ENCODE results near the gene USP26.

- TF ChIP-seq POLR2AphosphoS5 (IDR thresholded peaks at IDR 0.05; ENCODE audit: low read depth, low read length) (no peak), TAF1 (IDR thresholded peaks at IDR 0.05; ENCODE audit: borderline replicate concordance, insufficient read depth, low read length) (no peak), REST (IDR thresholded peaks at IDR 0.05; ENCODE audit: insufficient read depth in 1 of 2, low read depth in 2 of 2, low read length in 2 of 2) (no peak), SIN3A (IDR thresholded peaks at IDR 0.05; ENCODE audit: borderline replicate concordance, insufficient read depth, low read length) (no peak), FOXP2 (optimal IDR thresholded peaks at IDR 0.05; ENCODE audit: borderline replicate concordance, extremely low read depth, extremely low read length, insufficient read depth) (no peak)
Measured at GRCh38 chrX:133068461-133068860, 28.4 kb downstream of the USP26 start.

Data from PFSK-1 (cell line).